PC-3 (cell line): ENCODE data around the gene ZNF513. TPM values are rescaled to one million over a fixed set of nuclear protein-coding genes. Genes with fewer than 3 reads are reported as not detected.

Experiments used
- ATAC-seq: fragments of 200-7000 bp; cut with Tn5 transposase; 2 replicates; pipeline ENCODE4 v1.9.1; 2020; ENCODE audit warnings: mild to moderate bottlenecking, moderate library complexity
- BruUV-seq: library from RNA; stranded (reverse); fragments of 400-500 nt; replicated peaks from 2 replicates; lab custom pipeline; 2021; lab: Mats Ljungman, UMichigan
- CTCF ChIA-PET: fragments of 300-600 bp; sonication (Branson Sonifier 250); formaldehyde crosslinking; loops from one replicate; lab custom pipeline; 2022; ENCODE audit warnings: antibody characterized with exemption; lab: Charles Lee
- POLR2A ChIA-PET: fragments of 300-600 bp; sonication (Branson Sonifier 250); formaldehyde crosslinking; loops from one replicate; lab custom pipeline; 2022; ENCODE audit warnings: antibody characterized with exemption; ENCODE audit not compliant: unreplicated experiment; lab: Charles Lee
- DNase-seq: peaks from one replicate; pipeline ENCODE4 v3.0.0-alpha.2; 2015
- H2AFZ ChIP-seq: fragments of 300-600 bp; sonication (generic); 2 replicates; pipeline ENCODE4 v1.6.0; 2016; ENCODE audit warnings: antibody characterized with exemption, low read length
- H3F3A ChIP-seq: fragments of 300-600 bp; sonication (generic); one replicate; pipeline ENCODE4 v1.6.0; 2017; ENCODE audit warnings: antibody characterized with exemption, low read length, control low read depth, mild to moderate bottlenecking; ENCODE audit not compliant: unreplicated experiment
- H3K27ac ChIP-seq: fragments of 300-600 bp; sonication (generic); 2 replicates; pipeline ENCODE4 v1.5.1; 2016; ENCODE audit warnings: mild to moderate bottlenecking, low read length
- H3K27me3 ChIP-seq: fragments of 300-600 bp; sonication (generic); 2 replicates; pipeline ENCODE4 v1.6.1; 2016; ENCODE audit warnings: low read length, mixed read lengths
- H3K36me3 ChIP-seq: fragments of 300-600 bp; sonication (generic); 2 replicates; pipeline ENCODE4 v1.6.1; 2016; ENCODE audit warnings: low read depth, mixed run types, low read length, mixed read lengths
- H3K4me1 ChIP-seq: fragments of 300-600 bp; sonication (generic); 2 replicates; pipeline ENCODE4 v1.5.1; 2016; ENCODE audit warnings: low read length; ENCODE audit not compliant: insufficient read depth
- H3K4me2 ChIP-seq: fragments of 300-600 bp; sonication (generic); 2 replicates; pipeline ENCODE4 v1.6.0; 2016; ENCODE audit warnings: low read length
- H3K4me3 ChIP-seq: fragments of 300-600 bp; sonication (generic); 2 replicates; pipeline ENCODE4 v1.5.1; 2016; ENCODE audit warnings: mild to moderate bottlenecking, low read length, mixed read lengths
- H3K79me2 ChIP-seq: fragments of 300-600 bp; sonication (generic); 2 replicates; pipeline ENCODE4 v1.6.1; 2017; ENCODE audit warnings: low read length, mixed read lengths
- H3K9ac ChIP-seq: fragments of 300-600 bp; sonication (generic); 2 replicates; pipeline ENCODE4 v1.6.0; 2016; ENCODE audit warnings: mild to moderate bottlenecking, low read length
- H3K9me2 ChIP-seq: fragments of 300-600 bp; sonication (generic); replicated peaks from 2 replicates; pipeline ENCODE4 v1.6.1; 2016; ENCODE audit warnings: mixed run types, low read length, mixed read lengths
- H3K9me3 ChIP-seq: fragments of 300-600 bp; sonication (generic); 2 replicates; pipeline ENCODE4 v1.6.1; 2016; ENCODE audit warnings: low read length, mixed read lengths
- H4K20me1 ChIP-seq: fragments of 300-600 bp; sonication (generic); 2 replicates; pipeline ENCODE4 v1.6.1; 2016; ENCODE audit warnings: low read length, mixed read lengths
- EZH2 ChIP-seq: fragments of 300-600 bp; sonication (generic); IDR thresholded peaks from one replicate; pipeline ENCODE4 v1.6.1; 2017; ENCODE audit warnings: antibody characterized with exemption, mild to moderate bottlenecking, low read length; ENCODE audit not compliant: unreplicated experiment
- EZH2phosphoT487 ChIP-seq: fragments of 300-600 bp; sonication (generic); IDR thresholded peaks from 2 replicates; pipeline ENCODE4 v1.6.1; 2018; ENCODE audit warnings: mild to moderate bottlenecking, antibody characterized with exemption, low read length, borderline replicate concordance
- intact Hi-C: fragments of 100-400 bp; cut with micrococcal nuclease; formaldehyde crosslinking; loops from 2 replicates; pipeline ENCODE4 v1.9.0; 2023
- total RNA-seq: library from RNA; depleted of rRNA; stranded (reverse); fragments of >200 nt; gene quantifications from 2 replicates; pipeline ENCODE4 v1.2.3, GENCODE V29; 2014
- TF ChIP-seq, protein P1 (sequence below): fragments of 300-600 bp; sonication (generic); conservative IDR thresholded peaks from 2 replicates; pipeline ENCODE4 v1.5.1; 2017; ENCODE audit warnings: antibody characterized with exemption, low read depth, mild to moderate bottlenecking, low read length

The ZNF513 gene
- total RNA-seq, 1 experiment from 2014 or later: 7.4 TPM

DNA sequence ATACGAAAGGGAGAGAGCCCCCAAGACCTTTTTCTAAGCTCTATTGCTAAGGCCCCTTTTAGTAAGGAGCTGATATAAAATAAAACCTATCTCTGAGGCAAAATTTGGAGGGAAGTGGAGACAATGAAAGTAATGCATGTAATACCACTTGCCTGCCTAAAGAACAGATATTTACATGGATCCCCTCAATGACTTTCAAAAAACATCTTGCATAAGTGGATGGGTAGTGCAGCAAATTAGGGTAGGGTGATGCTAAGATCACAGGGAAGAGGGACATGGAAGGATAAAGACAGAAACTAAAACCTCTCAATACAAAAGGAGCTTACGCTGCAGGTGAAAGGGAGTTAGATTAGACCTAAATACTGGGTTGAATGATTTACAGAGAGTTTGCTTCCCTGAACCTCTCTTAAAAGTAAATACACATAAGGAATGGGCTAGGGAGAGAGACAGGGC lies 1.1 kb downstream of the ZNF513 start:
- Histone ChIP-seq H3K36me3 (peaks cover 36% of the 10 kb centered on the region), H3K4me2 (peak overlapping the region; percentile 91), H3F3A (no peaks in the 10 kb centered on the region), H3K27me3 (no peaks in the 10 kb centered on the region), H3K9ac (peak overlapping the region; percentile 73; the same call in 1 of the 2 replicates), H4K20me1 (no peaks in the 10 kb centered on the region), H3K27ac (peak overlapping the region; percentile 62), H3K4me3 (peak overlapping the region; percentile 73), H3K9me2 (no peaks in the 10 kb centered on the region), H3K9me3 (no peaks in the 10 kb centered on the region), H3K4me1 (peaks cover 13% of the 10 kb centered on the region), H2AFZ (no peak overlapping the region), H3K79me2 (peaks cover 3% of the 10 kb centered on the region; the same call in 1 of the 2 replicates)
- ChIA-PET POLR2A (interaction anchor here (0.6 to 1.2 kb wide), 2 partner anchors 8 to 77 kb away, joined by 3 to 6 read pairs; no protein-coding TSS in a partner anchor), CTCF (no interaction called here)
- BruUV-seq: no TSS peak
- TF ChIP-seq EZH2phosphoT487 (no peak), EZH2 (no peak)
- TF ChIP-seq, protein P1, sequence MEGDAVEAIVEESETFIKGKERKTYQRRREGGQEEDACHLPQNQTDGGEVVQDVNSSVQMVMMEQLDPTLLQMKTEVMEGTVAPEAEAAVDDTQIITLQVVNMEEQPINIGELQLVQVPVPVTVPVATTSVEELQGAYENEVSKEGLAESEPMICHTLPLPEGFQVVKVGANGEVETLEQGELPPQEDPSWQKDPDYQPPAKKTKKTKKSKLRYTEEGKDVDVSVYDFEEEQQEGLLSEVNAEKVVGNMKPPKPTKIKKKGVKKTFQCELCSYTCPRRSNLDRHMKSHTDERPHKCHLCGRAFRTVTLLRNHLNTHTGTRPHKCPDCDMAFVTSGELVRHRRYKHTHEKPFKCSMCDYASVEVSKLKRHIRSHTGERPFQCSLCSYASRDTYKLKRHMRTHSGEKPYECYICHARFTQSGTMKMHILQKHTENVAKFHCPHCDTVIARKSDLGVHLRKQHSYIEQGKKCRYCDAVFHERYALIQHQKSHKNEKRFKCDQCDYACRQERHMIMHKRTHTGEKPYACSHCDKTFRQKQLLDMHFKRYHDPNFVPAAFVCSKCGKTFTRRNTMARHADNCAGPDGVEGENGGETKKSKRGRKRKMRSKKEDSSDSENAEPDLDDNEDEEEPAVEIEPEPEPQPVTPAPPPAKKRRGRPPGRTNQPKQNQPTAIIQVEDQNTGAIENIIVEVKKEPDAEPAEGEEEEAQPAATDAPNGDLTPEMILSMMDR: no peak
- ATAC-seq: no peak
- intact Hi-C loops: no loop called here
- no peak for DNase-seq

DNA sequence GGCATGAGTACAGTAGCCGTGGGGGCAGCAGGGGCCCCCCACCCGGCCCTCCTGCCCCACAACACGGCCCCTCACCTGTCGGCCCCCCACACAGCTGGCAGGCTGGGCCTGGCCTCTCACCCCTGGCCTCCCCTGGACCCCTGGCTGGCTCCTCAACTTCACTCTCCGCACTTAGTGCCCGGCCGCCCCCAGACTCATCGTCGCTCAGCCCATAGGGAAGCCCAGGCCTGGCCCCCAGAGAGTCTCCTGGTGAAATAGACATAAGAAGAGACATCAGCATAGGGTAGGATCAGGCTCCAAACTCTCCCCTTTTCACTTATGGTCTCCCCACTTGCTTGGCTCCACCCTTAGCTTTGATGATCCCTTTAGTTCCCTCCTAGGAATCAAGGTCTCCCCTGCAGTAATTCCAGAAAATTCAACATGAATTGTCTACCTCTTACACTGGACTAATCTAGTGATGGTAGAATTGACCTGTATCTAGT lies 1.7 kb downstream of the ZNF513 start:
- no peak overlapping the region for H2AFZ ChIP-seq
- peaks cover 31% of the 10 kb centered on the region; the same call in 1 of the 2 replicates for H3K36me3 ChIP-seq
- peaks cover 13% of the 10 kb centered on the region for H3K4me1 ChIP-seq
- H3K9me2 ChIP-seq: no peaks in the 10 kb centered on the region
- H3K9me3 ChIP-seq: no peaks in the 10 kb centered on the region
- peak overlapping the region; percentile 73; the same call in 1 of the 2 replicates for H3K4me3 ChIP-seq
- ATAC-seq (no peak), DNase-seq (no peak)
- H3K4me2 ChIP-seq: peak overlapping the region; percentile 91
- no peaks in the 10 kb centered on the region for H4K20me1 ChIP-seq
- no TSS peak for BruUV-seq
- no peaks in the 10 kb centered on the region for H3F3A ChIP-seq
- ChIA-PET POLR2A (no interaction called here), CTCF (no interaction called here)
- intact Hi-C loops: no loop called here
- no peaks in the 10 kb centered on the region for H3K27me3 ChIP-seq
- no peak overlapping the region for H3K27ac ChIP-seq
- H3K9ac ChIP-seq: no peak overlapping the region
- TF ChIP-seq EZH2phosphoT487: no peak
- H3K79me2 ChIP-seq: peaks cover 3% of the 10 kb centered on the region; the same call in 1 of the 2 replicates

DNA sequence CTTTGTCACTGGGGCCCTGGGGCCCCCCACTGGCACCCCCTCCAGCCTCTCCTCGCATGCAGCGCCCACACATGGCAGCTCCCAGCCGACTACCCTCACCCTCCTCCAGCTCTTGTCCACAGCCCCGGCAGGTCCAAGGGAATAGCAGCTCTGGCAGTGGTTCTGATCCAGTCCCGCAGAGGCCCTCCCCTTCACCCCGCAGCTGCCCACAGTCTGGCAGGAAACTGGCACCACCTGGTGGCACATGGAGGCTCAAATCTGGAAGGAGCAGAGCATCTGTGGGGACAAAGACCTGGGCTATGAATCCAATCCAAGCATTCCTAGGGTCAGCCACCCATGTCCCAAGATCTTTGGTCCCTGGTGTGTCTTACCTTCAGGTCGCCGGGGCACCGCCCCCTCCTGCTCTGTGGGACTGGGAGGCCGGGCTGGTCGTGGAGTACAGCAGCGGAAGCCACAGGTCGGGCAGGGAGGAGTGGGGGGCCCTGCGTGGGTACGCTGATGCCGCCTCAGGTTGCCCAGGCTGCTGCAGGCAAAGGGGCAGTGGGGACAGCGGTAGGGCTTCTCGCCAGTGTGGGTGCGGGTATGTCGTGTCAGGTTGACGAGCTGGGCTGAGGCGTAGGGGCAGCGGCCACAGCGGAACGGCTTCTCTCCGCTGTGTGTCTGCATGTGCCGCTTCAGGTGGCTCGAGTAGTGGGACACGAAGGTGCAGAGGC lies 2.3 kb downstream of the ZNF513 start:
- H2AFZ ChIP-seq: no peak overlapping the region
- peaks cover 3% of the 10 kb centered on the region; the same call in 1 of the 2 replicates for H3K79me2 ChIP-seq
- no TSS peak for BruUV-seq
- H3K9me3 ChIP-seq: no peaks in the 10 kb centered on the region
- CTCF ChIA-PET: no interaction called here
- intact Hi-C loops: no loop called here
- H3K4me3 ChIP-seq: no peak overlapping the region
- H3K9me2 ChIP-seq: no peaks in the 10 kb centered on the region
- H3K27me3 ChIP-seq: no peaks in the 10 kb centered on the region
- POLR2A ChIA-PET: interaction anchor here (0.6 kb wide), 1 partner anchor 294 kb away, joined by 3 read pairs; no protein-coding TSS in a partner anchor
- H3K4me1 ChIP-seq: peaks cover 13% of the 10 kb centered on the region
- no peaks in the 10 kb centered on the region for H4K20me1 ChIP-seq
- ATAC-seq (peak; percentile 16; the same call in 1 of the 2 replicates), DNase-seq (peak; percentile 16)
- no peak overlapping the region for H3K27ac ChIP-seq
- H3K36me3 ChIP-seq: peaks cover 31% of the 10 kb centered on the region; the same call in 1 of the 2 replicates
- H3F3A ChIP-seq: no peaks in the 10 kb centered on the region
- H3K4me2 ChIP-seq: no peak overlapping the region
- TF ChIP-seq, protein P1: peak; percentile 61
- no peak for TF ChIP-seq EZH2phosphoT487
- no peak for TF ChIP-seq EZH2
- H3K9ac ChIP-seq: no peak overlapping the region
